HCT116 (cell line): ENCODE measurements around the gene POP5. TPM values are rescaled to one million over a fixed set of nuclear protein-coding genes. Genes with fewer than 3 reads are reported as not detected.

Experiments
- ATAC-seq: fragments of 200-7000 bp; cut with Tn5 transposase; 2 replicates; pipeline ENCODE4 v1.9.1; 2020; ENCODE audit warnings: mild to moderate bottlenecking, moderate library complexity
- BruUV-seq: library from RNA; stranded (reverse); fragments of 400-500 nt; replicated peaks from 2 replicates; lab custom pipeline; 2021; lab: Mats Ljungman, UMichigan
- CTCF ChIA-PET: fragments of 300-600 bp; sonication (Branson Sonifier 250); formaldehyde crosslinking; loops from one replicate; lab custom pipeline; 2021; ENCODE audit warnings: antibody characterized with exemption; lab: Charles Lee
- POLR2A ChIA-PET: fragments of 300-600, 350-600 bp; sonication (Branson Sonifier 250); formaldehyde crosslinking; loops from one replicate; lab custom pipeline; 2021; ENCODE audit warnings: antibody characterized with exemption; lab: Charles Lee
- RAD21 ChIA-PET, 2 experiments: fragments of 300-600 bp; sonication (Branson Sonifier 250); formaldehyde crosslinking; loops; one replicate each; lab custom pipeline; 2023; ENCODE audit warnings: low total read pairs in 2 of 2; ENCODE audit not compliant: uncharacterized antibody in 2 of 2, unreplicated experiment in 2 of 2, low non-redundant PET in 1 of 2; lab: Charles Lee
- DNase-seq: peaks from one replicate; pipeline ENCODE4 v3.0.0-alpha.2; 2010; ENCODE audit warnings: low read depth, low spot score
- H2AFZ ChIP-seq: fragments of 200-600 bp; shearing (Covaris generic), sonication (generic); 2 replicates; pipeline ENCODE4 v1.6.1; 2017; ENCODE audit warnings: low read depth, mixed run types, mixed read lengths, antibody characterized with exemption, low read length; ENCODE audit not compliant: poor library complexity, severe bottlenecking
- H3K27ac ChIP-seq: 2 replicates; pipeline ENCODE4 v1.5.1; 2012; ENCODE audit warnings: low read depth, low read length
- H3K27me3 ChIP-seq: fragments of 200-600 bp; sonication (generic); 2 replicates; pipeline ENCODE4 v1.6.1; 2016; ENCODE audit warnings: mixed run types, low read length, mixed read lengths; ENCODE audit not compliant: insufficient read depth
- H3K36me3 ChIP-seq, 2 experiments: fragments of 200-500 bp in 1 of 2; fragments of 200-600 bp in 1 of 2; sonication (Bioruptor generic) in 1 of 2; sonication (generic) in 1 of 2; 2 replicates each; pipeline versions ENCODE4 v1.5.1 to v1.6.1; 2014 to 2016; ENCODE audit warnings: low read length in 2 of 2, inconsistent platforms in 1 of 2, mixed read lengths in 1 of 2, mixed run types in 1 of 2; ENCODE audit not compliant: insufficient read depth in 2 of 2, control insufficient read depth in 1 of 2
- H3K4me1 ChIP-seq, 2 experiments: fragments of 200-600 bp in 1 of 2; sonication (generic) in 1 of 2; 2 replicates each; pipeline versions ENCODE4 v1.5.1 to v1.6.1; 2012 to 2017; ENCODE audit warnings: low read length in 2 of 2, inconsistent platforms in 1 of 2, mild to moderate bottlenecking in 1 of 2, mixed read lengths in 1 of 2, mixed run types in 1 of 2, moderate library complexity in 1 of 2; ENCODE audit not compliant: insufficient read depth in 2 of 2, control insufficient read depth in 1 of 2
- H3K4me2 ChIP-seq: fragments of 200-600 bp; sonication (generic); 2 replicates; pipeline ENCODE4 v1.6.1; 2017; ENCODE audit warnings: mixed run types, low read length, mixed read lengths
- H3K4me3 ChIP-seq, 2 experiments: fragments of 200-600 bp in 1 of 2; sonication (generic) in 1 of 2; replicated peaks in 1 of 2; 2 replicates each; pipeline ENCODE4 v1.5.1; 2011 to 2016; ENCODE audit warnings: low read length in 2 of 2, control low read depth in 1 of 2, low read depth in 1 of 2, mild to moderate bottlenecking in 1 of 2, mixed read lengths in 1 of 2, mixed run types in 1 of 2
- H3K79me2 ChIP-seq: fragments of 200-600 bp; sonication (generic); 2 replicates; pipeline ENCODE4 v1.6.1; 2017; ENCODE audit warnings: mild to moderate bottlenecking, mixed run types, low read length, moderate library complexity, mixed read lengths; ENCODE audit not compliant: insufficient read depth
- H3K9ac ChIP-seq: fragments of 200-600 bp; sonication (generic); 2 replicates; pipeline ENCODE4 v1.6.1; 2016; ENCODE audit warnings: low read length, mixed read lengths
- H3K9me2 ChIP-seq: fragments of 200-600 bp; sonication (generic), shearing (Covaris generic); 2 replicates; pipeline ENCODE4 v1.6.1; 2017; ENCODE audit warnings: mixed run types, mild to moderate bottlenecking, moderate library complexity; ENCODE audit not compliant: insufficient read depth
- H3K9me3 ChIP-seq, 2 experiments: fragments of 200-500 bp in 1 of 2; fragments of 200-600 bp in 1 of 2; sonication (Bioruptor generic) in 1 of 2; sonication (generic) in 1 of 2; 2 replicates each; pipeline ENCODE4 v1.6.1; 2014 to 2017; ENCODE audit warnings: low read length in 2 of 2, mixed read lengths in 2 of 2, inconsistent platforms in 1 of 2, low read depth in 1 of 2, mild to moderate bottlenecking in 1 of 2, mixed run types in 1 of 2, moderate library complexity in 1 of 2; ENCODE audit not compliant: control insufficient read depth in 1 of 2, insufficient read depth in 1 of 2
- H4K20me1 ChIP-seq: fragments of 200-600 bp; sonication (generic), shearing (Covaris generic); 2 replicates; pipeline ENCODE4 v1.6.1; 2017; ENCODE audit warnings: mixed run types, mild to moderate bottlenecking, moderate library complexity; ENCODE audit not compliant: insufficient read depth
- EGR1 ChIP-seq: IDR thresholded peaks from 2 replicates; pipeline ENCODE4 v1.6.1; 2012; ENCODE audit warnings: low read depth
- EZH2 ChIP-seq: fragments of 200-600 bp; sonication (generic); IDR thresholded peaks from 2 replicates; pipeline ENCODE4 v1.6.1; 2017; ENCODE audit warnings: antibody characterized with exemption, mixed run types
- FOSL1 ChIP-seq: IDR thresholded peaks from 2 replicates; pipeline ENCODE4 v1.6.1; 2012; ENCODE audit warnings: low read depth
- JUND ChIP-seq: IDR thresholded peaks from 2 replicates; pipeline ENCODE4 v1.6.1; 2012
- POLR2AphosphoS5 ChIP-seq: IDR thresholded peaks from 2 replicates; pipeline ENCODE4 v1.6.1; 2011; ENCODE audit warnings: mild to moderate bottlenecking, low read depth, low read length, moderate library complexity
- SIN3A ChIP-seq: IDR thresholded peaks from 2 replicates; pipeline ENCODE4 v1.6.1; 2012; ENCODE audit warnings: low read depth
- SP1 ChIP-seq: IDR thresholded peaks from 2 replicates; pipeline ENCODE4 v1.6.1; 2012; ENCODE audit warnings: low read depth
- ZFX ChIP-seq: fragments of 450-650 bp; IDR thresholded peaks from 2 replicates; pipeline ENCODE4 v1.6.1; 2017
- intact Hi-C: fragments of 100-400 bp; cut with micrococcal nuclease; formaldehyde crosslinking; loops from 2 replicates; pipeline ENCODE4 v1.10.0; 2022
- total RNA-seq: library from RNA; stranded (reverse); gene quantifications from one replicate; pipeline ENCODE4 v1.2.1, GENCODE V29; 2021; ENCODE audit not compliant: unreplicated experiment
- TF ChIP-seq, protein P1 (sequence below): IDR thresholded peaks from 2 replicates; pipeline ENCODE4 v1.6.1; 2012

POP5 gene
- total RNA-seq, 1 experiment from 2014 or later: 66.9 TPM

DNA sequence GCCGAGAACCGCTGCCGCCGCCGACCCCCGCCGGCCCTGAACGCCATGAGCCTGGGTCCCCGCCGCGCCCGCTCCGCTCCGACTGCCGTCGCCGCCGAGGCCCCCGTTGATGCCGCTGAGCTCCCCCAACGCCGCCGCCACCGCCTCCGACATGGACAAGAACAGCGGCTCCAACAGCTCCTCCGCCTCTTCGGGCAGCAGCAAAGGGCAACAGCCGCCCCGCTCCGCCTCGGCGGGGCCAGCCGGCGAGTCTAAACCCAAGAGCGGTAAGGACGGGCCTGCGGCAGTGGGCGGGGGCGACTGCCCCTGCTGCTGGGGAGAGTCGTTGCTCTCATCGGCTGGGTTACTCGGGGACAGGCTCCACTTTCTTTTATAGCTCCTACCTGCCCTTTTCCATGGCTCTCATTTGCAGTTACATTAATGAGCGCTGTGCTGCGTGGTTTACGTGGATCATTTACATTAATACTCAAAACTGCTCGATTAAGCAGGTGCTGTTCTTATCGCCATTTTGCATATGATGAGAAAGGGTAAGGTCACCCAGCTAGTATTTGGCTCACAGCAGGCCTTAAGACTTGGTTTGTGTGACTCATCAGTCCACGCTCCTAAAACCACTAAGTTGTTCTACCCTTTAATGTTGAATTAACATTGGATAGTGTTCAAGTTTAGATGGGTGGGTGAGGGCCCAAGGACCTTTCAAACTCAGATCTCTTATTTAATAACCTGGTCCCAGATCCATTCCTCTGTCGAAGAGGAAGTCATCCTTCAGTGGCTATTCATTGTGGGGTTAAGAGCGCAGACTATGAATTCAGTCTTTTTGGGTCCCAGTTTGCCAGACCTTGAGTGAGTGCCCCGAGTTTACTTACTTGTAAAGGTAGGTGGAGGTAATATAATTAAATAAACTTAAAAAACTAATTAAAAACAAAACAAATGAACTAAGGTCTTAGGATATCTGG, 46.2 kb downstream of the POP5 start:
- Histone ChIP-seq H3K9me3 (no peaks in the 10 kb centered on the region), H3K4me2 (peak overlapping the region; percentile 97), H3K4me1 (peaks cover 27 to 51% of the 10 kb centered on the region in 2 experiments), H3K36me3 (peaks cover 4 to 17% of the 10 kb centered on the region in 2 experiments; a peak in 2 of 4 replicates), H3K27me3 (no peaks in the 10 kb centered on the region), H3K4me3 (peak overlapping the region; percentile 81 to 95), H3K27ac (peak overlapping the region; percentile 80), H2AFZ (no peak overlapping the region), H3K79me2 (peaks cover 58% of the 10 kb centered on the region), H3K9me2 (no peaks in the 10 kb centered on the region), H3K9ac (peak overlapping the region; percentile 95), H4K20me1 (peaks cover 12% of the 10 kb centered on the region; the same call in 1 of the 2 replicates)
- intact Hi-C loops: loop anchor here (10.0 kb wide), 1 partner anchor 210 kb away; the partner anchor contains the start of gene PLA2G1B
- DNase-seq (no peak), ATAC-seq (peak; percentile 65)
- ChIA-PET CTCF (interaction anchor here (1.2 kb wide), 1 partner anchor 46 kb away, joined by 3 read pairs; the partner anchor contains the start of gene POP5), POLR2A (interaction anchor here (1.2 kb wide), 1 partner anchor 39 kb away, joined by 6 read pairs; the partner anchor contains the start of gene DYNLL1), RAD21 (no interaction called here)
- TF ChIP-seq JUND (peak; percentile 45; the same call in 1 of the 2 replicates), SP1 (no peak; the same call in 1 of the 2 replicates), SIN3A (peak; percentile 58), EGR1 (0 out of 2 replicates have a peak, but pooled peaks have one; percentile 28), POLR2AphosphoS5 (no peak), ZFX (peak; percentile 92), EZH2 (no peak), FOSL1 (0 out of 2 replicates have a peak, but pooled peaks have one; percentile 34)
- TF ChIP-seq, protein P1, sequence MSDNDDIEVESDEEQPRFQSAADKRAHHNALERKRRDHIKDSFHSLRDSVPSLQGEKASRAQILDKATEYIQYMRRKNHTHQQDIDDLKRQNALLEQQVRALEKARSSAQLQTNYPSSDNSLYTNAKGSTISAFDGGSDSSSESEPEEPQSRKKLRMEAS: peak; percentile 29; the same call in 1 of the 2 replicates
- BruUV-seq: no TSS peak
